K562 (cell line): ENCODE measurements around the gene PSMB10. TPM values are rescaled to one million over a fixed set of nuclear protein-coding genes. Genes with fewer than 3 reads are reported as not detected.

Experiments
- ATAC-seq: fragments of 200-7000 bp; cut with Tn5 transposase; 3 replicates; pipeline ENCODE4 v1.9.1; 2020; ENCODE audit warnings: moderate library complexity
- BruUV-seq: library from RNA; stranded (reverse); fragments of 400-500 nt; replicated peaks from 2 replicates; lab custom pipeline; 2021; lab: Mats Ljungman, UMichigan
- CTCF ChIA-PET: fragments of 300-600 bp; formaldehyde crosslinking; extraction: SDS; loops from one replicate; lab custom pipeline; 2021; ENCODE audit warnings: low intra/inter-chr PET ratio; lab: Yijun Ruan, JAX
- POLR2A ChIA-PET: fragments of 300-600, 350-650 bp; sonication (Branson Sonifier 250); formaldehyde crosslinking; extraction: SDS; loops from one replicate; lab custom pipeline; 2021; ENCODE audit warnings: antibody characterized with exemption, inconsistent platforms; lab: Yijun Ruan, JAX
- DNase-seq, 4 experiments: peaks; one replicate each; pipeline versions ENCODE4 v3.0.0 to v3.0.0-alpha.2; 2011 to 2018; ENCODE audit warnings: low spot score in 3 of 4, mixed read lengths in 3 of 4; ENCODE audit errors: extremely low read depth in 1 of 4
- FAIRE-seq: peaks from 2 replicates; lab custom pipeline; 2011; peaks lifted over from hg19 to GRCh38; lab: Jason Lieb, UNC
- H2AFZ ChIP-seq: 2 replicates; pipeline ENCODE4 v1.6.0; 2011; ENCODE audit warnings: low read depth, low read length, control low read depth, inconsistent platforms
- H3K27ac ChIP-seq: fragments of 200-600 bp; 3 replicates; pipeline ENCODE4 v1.8.0; 2011; ENCODE audit warnings: low read depth, mild to moderate bottlenecking, control low read depth, inconsistent platforms, low read length, moderate library complexity, mixed read lengths; ENCODE audit errors: extremely low read depth
- H3K27me3 ChIP-seq, 2 experiments: fragments of 300-600 bp in 1 of 2; 2 replicates in 1 of 2; 3 replicates in 1 of 2; pipeline versions ENCODE4 v1.6.0 to v1.8.0; 2011; ENCODE audit warnings: inconsistent platforms in 2 of 2, low read length in 2 of 2, mild to moderate bottlenecking in 1 of 2, mixed read lengths in 1 of 2, moderate library complexity in 1 of 2; ENCODE audit not compliant: control insufficient read depth in 2 of 2, insufficient read depth in 2 of 2
- H3K36me3 ChIP-seq: fragments of 300-600 bp; 3 replicates; pipeline ENCODE4 v1.8.0; 2011; ENCODE audit warnings: mild to moderate bottlenecking, low read length, inconsistent platforms; ENCODE audit not compliant: control insufficient read depth, insufficient read depth
- H3K4me1 ChIP-seq, 2 experiments: fragments of 200-600 bp in 1 of 2; replicated peaks in 1 of 2; 2 replicates in 1 of 2; 3 replicates in 1 of 2; pipeline versions ENCODE4 v1.5.1 to v1.8.0; 2011; ENCODE audit warnings: inconsistent platforms in 2 of 2, low read length in 2 of 2, mild to moderate bottlenecking in 1 of 2, mixed read lengths in 1 of 2, moderate library complexity in 1 of 2; ENCODE audit not compliant: control insufficient read depth in 2 of 2, insufficient read depth in 2 of 2
- H3K4me2 ChIP-seq: 2 replicates; pipeline ENCODE4 v1.6.1; 2011; ENCODE audit warnings: low read length, control low read depth, inconsistent platforms, mixed read lengths; ENCODE audit not compliant: insufficient read depth
- H3K4me3 ChIP-seq: fragments of 200-600 bp; sonication (generic), shearing (Covaris generic); 2 replicates; pipeline ENCODE4 v1.5.1; 2016; ENCODE audit warnings: control low read depth, inconsistent platforms
- H3K79me2 ChIP-seq: fragments of 200-600 bp; 3 replicates; pipeline ENCODE4 v1.8.0; 2011; ENCODE audit warnings: low read length, inconsistent platforms; ENCODE audit not compliant: control insufficient read depth, insufficient read depth
- H3K9ac ChIP-seq, 2 experiments: 2 replicates each; pipeline versions ENCODE4 v1.6.0 to v1.6.1; 2011; ENCODE audit warnings: low read depth in 2 of 2, low read length in 2 of 2, control low read depth in 1 of 2, inconsistent platforms in 1 of 2, mild to moderate bottlenecking in 1 of 2, mixed read lengths in 1 of 2; ENCODE audit not compliant: insufficient read depth in 1 of 2
- H3K9me1 ChIP-seq: one replicate; pipeline ENCODE4 v1.6.0; 2011; ENCODE audit warnings: inconsistent platforms, mild to moderate bottlenecking, low read length, moderate library complexity; ENCODE audit not compliant: control insufficient read depth, insufficient read depth
- H3K9me3 ChIP-seq: replicated peaks from 2 replicates; pipeline ENCODE4 v1.5.1; 2011; ENCODE audit warnings: low read depth, low read length, inconsistent platforms; ENCODE audit not compliant: control insufficient read depth, insufficient read depth
- H4K20me1 ChIP-seq: replicated peaks from 2 replicates; pipeline ENCODE4 v1.6.1; 2011; ENCODE audit warnings: low read length, inconsistent platforms, mixed read lengths; ENCODE audit not compliant: control insufficient read depth, insufficient read depth
- CREB1 ChIP-seq, 2 experiments: sonication (generic) in 1 of 2; formaldehyde crosslinking in 1 of 2; IDR thresholded peaks; 2 replicates each; pipeline versions ENCODE4 v1.6.1 to v1.8.0; 2012 to 2022; ENCODE audit warnings: inconsistent platforms in 1 of 2, mild to moderate bottlenecking in 1 of 2, missing genetic modification reagents in 1 of 2, moderate library complexity in 1 of 2
- RB1 ChIP-seq: fragments of 450-650 bp; IDR thresholded peaks from 2 replicates; pipeline ENCODE4 v1.6.1; 2017; ENCODE audit warnings: low read depth, mild to moderate bottlenecking
- RBFOX2 ChIP-seq: fragments of 200-400 bp; formaldehyde crosslinking; IDR thresholded peaks from 2 replicates; pipeline ENCODE4 v1.6.1; 2017; ENCODE audit warnings: low read depth, mild to moderate bottlenecking, low read length, moderate library complexity
- STAT5A ChIP-seq: IDR thresholded peaks from 2 replicates; pipeline ENCODE4 v1.6.1; 2012; ENCODE audit warnings: low read length, inconsistent platforms, borderline replicate concordance
- XRCC3 ChIP-seq: fragments of 450-650 bp; IDR thresholded peaks from 2 replicates; pipeline ENCODE4 v1.6.1; 2017; ENCODE audit warnings: mild to moderate bottlenecking, moderate library complexity
- ZNF282 ChIP-seq: sonication (generic); formaldehyde crosslinking; IDR thresholded peaks from 2 replicates; pipeline ENCODE4 v1.8.1; 2023; ENCODE audit warnings: missing genetic modification reagents
- WGBS: fragments of 100-300 bp; shearing (Covaris generic); methylation state at CpG from one replicate; pipeline ENCODE4 v1.1.6; 2016; ENCODE audit warnings: low coverage, mixed read lengths; ENCODE audit not compliant: insufficient coverage; ENCODE audit errors: missing lambda C conversion rate; 5-methylcytosine and 5-hydroxymethylcytosine counted together
- in situ Hi-C: fragments of 300-500 bp; cut with MboI; formaldehyde crosslinking; loops from 4 replicates; pipeline ENCODE4 v1.15.0; 2018; ENCODE audit warnings: inconsistent platforms, mixed read lengths
- intact Hi-C: fragments of 100-400 bp; cut with micrococcal nuclease; formaldehyde crosslinking; loops from 2 replicates; pipeline ENCODE4 v1.14.2; 2022
- polyA plus RNA-seq, 8 experiments: library from polyadenylated mRNA; depleted of rRNA in 4 of 8; stranded (reverse) in 5 of 8; unstranded in 3 of 8; fragments of >200 nt; fragmentation: Nextera tagmentation in 2 of 8; fragmentation: Illumina TruSeq in 1 of 8; extraction: Ambion mirVana in 2 of 8; extraction: Trizol in 1 of 8; gene quantifications; 2 replicates each; pipeline versions ENCODE4 v1.2.1 to v1.2.3, GENCODE V29; 2011 to 2014; ENCODE audit warnings: inconsistent platforms in 1 of 8, missing spikeins in 1 of 8
- total RNA-seq, 7 experiments: library from RNA; depleted of rRNA in 6 of 7; stranded (reverse); fragments of >200 nt in 6 of 7; fragmentation: Illumina TruSeq in 2 of 7; extraction: Trizol in 2 of 7; gene quantifications; 2 replicates each; pipeline versions ENCODE4 v1.2.1 to v1.2.3, GENCODE V29; 2011 to 2021; ENCODE audit warnings: low replicate concordance in 1 of 7
- TF ChIP-seq, protein P1 (sequence below): sonication (generic); formaldehyde crosslinking; IDR thresholded peaks from 2 replicates; pipeline ENCODE4 v1.9.0; 2022; ENCODE audit warnings: mild to moderate bottlenecking, missing genetic modification reagents
- TF ChIP-seq, protein P2 (sequence below): fragments of 250-450 bp; sonication (Bioruptor Pico); IDR thresholded peaks from 2 replicates; pipeline ENCODE4 v1.4.0; 2020; ENCODE audit warnings: mild to moderate bottlenecking, moderate library complexity
- TF ChIP-seq, protein P3 (sequence below): sonication (generic); formaldehyde crosslinking; IDR thresholded peaks from 2 replicates; pipeline ENCODE4 v1.8.0; 2022; ENCODE audit warnings: mild to moderate bottlenecking, low read depth, missing genetic modification reagents

Gene PSMB10
- total and polyA plus RNA-seq, 9 of the 15 experiments (the other 6 are each of a cell fraction or from before 2014, with no cell fraction given): 11.7 to 105 (median 51.0) TPM

DNA sequence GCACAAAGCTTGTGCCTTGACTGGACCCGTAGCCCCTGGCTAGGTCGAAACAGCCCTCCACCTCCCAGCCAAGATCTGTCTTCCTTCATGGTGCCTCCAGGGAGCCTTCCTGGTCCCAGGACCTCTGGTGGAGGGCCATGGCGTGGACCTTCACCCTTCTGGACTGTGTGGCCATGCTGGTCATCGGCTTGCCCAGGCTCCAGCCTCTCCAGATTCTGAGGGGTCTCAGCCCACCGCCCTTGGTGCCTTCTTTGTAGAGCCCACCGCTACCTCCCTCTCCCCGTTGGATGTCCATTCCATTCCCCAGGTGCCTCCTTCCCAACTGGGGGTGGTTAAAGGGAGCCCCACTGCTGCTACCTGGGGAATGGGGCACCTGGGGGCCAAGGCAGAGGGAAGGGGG lies 8.5 kb downstream of the PSMB10 start:
- Histone ChIP-seq H3K9me1 (no peaks in the 10 kb centered on the region), H3K79me2 (no peaks in the 10 kb centered on the region), H3K4me2 (no peak overlapping the region), H3K9ac (no peak overlapping the region), H3K27me3 (no peaks in the 10 kb centered on the region), H3K27ac (no peak overlapping the region), H3K4me3 (no peak overlapping the region), H2AFZ (no peak overlapping the region), H3K36me3 (peaks cover 18% of the 10 kb centered on the region; the same call in 2 of the 3 replicates), H3K9me3 (no peaks in the 10 kb centered on the region), H3K4me1 (peaks cover 0 to 30% of the 10 kb centered on the region in 2 experiments; a peak in 2 of 5 replicates), H4K20me1 (peaks cover 10% of the 10 kb centered on the region; the same call in 1 of the 2 replicates)
- ChIA-PET POLR2A (interaction anchor here (0.6 kb wide), 1 partner anchor 19 kb away, joined by 3 read pairs; no protein-coding TSS in a partner anchor), CTCF (interaction anchor here (0.6 to 3.8 kb wide), 6 partner anchors 45 to 407 kb away, joined by 5 to 35 read pairs (median 15); partner anchors contain the start of gene NRN1L)
- TF ChIP-seq RBFOX2 (0 out of 2 replicates have a peak, but pooled peaks have one; percentile 6), STAT5A (no peak), RB1 (no peak), CREB1 (IDR thresholded peaks at IDR 0.05) (no peak), CREB1 (CRISPR knock-in tag; IDR thresholded peaks at IDR 0.05) (no peak), ZNF282 (0 out of 2 replicates have a peak, but pooled peaks have one; percentile 20), XRCC3 (no peak)
- TF ChIP-seq, protein P1, sequence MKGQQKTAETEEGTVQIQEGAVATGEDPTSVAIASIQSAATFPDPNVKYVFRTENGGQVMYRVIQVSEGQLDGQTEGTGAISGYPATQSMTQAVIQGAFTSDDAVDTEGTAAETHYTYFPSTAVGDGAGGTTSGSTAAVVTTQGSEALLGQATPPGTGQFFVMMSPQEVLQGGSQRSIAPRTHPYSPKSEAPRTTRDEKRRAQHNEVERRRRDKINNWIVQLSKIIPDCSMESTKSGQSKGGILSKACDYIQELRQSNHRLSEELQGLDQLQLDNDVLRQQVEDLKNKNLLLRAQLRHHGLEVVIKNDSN: no peak
- TF ChIP-seq, protein P2, sequence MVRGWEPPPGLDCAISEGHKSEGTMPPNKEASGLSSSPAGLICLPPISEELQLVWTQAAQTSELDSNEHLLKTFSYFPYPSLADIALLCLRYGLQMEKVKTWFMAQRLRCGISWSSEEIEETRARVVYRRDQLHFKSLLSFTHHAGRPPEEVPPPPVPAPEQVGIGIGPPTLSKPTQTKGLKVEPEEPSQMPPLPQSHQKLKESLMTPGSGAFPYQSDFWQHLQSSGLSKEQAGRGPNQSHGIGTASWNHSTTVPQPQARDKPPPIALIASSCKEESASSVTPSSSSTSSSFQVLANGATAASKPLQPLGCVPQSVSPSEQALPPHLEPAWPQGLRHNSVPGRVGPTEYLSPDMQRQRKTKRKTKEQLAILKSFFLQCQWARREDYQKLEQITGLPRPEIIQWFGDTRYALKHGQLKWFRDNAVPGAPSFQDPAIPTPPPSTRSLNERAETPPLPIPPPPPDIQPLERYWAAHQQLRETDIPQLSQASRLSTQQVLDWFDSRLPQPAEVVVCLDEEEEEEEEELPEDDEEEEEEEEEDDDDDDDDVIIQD (CRISPR knock-in tag): no peak
- TF ChIP-seq, protein P3, sequence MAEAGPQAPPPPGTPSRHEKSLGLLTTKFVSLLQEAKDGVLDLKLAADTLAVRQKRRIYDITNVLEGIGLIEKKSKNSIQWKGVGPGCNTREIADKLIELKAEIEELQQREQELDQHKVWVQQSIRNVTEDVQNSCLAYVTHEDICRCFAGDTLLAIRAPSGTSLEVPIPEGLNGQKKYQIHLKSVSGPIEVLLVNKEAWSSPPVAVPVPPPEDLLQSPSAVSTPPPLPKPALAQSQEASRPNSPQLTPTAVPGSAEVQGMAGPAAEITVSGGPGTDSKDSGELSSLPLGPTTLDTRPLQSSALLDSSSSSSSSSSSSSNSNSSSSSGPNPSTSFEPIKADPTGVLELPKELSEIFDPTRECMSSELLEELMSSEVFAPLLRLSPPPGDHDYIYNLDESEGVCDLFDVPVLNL (CRISPR knock-in tag): no peak
- no TSS peak for BruUV-seq
- ATAC-seq: peak; percentile 9; the same call in 2 of the 3 replicates
- in situ Hi-C loops (loop anchor here (5.0 to 10.0 kb wide), 3 partner anchors 111 to 403 kb away; partner anchors contain the start of genes C16orf86, ENKD1 and RIPOR1), intact Hi-C loops (loop anchor here (1.0 to 2.0 kb wide), 3 partner anchors 45 to 255 kb away; no protein-coding TSS in a partner anchor)
- DNase-seq: no peak
- WGBS: 43% methylated on average over 5 of the region's 7 CpGs
- no peak for FAIRE-seq
